Body of pancreas (tissue), 4 donors: ENCODE data around the gene ZNF670. TPM values are rescaled to one million over a fixed set of nuclear protein-coding genes. Genes with fewer than 3 reads are reported as not detected.

Source experiments
- ATAC-seq: fragments of 150-250 bp; one replicate; pipeline ENCODE4 v1.9.1; 2016
- DNase-seq, 4 donors: peaks; one replicate each; pipeline ENCODE4 v3.0.0-alpha.2; 2019
- H3K27ac ChIP-seq, 4 donors: fragments of 200-600 bp; sonication (generic); 1 replicate in 3 of 4; 2 replicates in 1 of 4; pipeline versions ENCODE4 v1.5.1 to v1.6.1; 2016 to 2019; ENCODE audit warnings: mild to moderate bottlenecking in 1 of 4, mixed read lengths in 1 of 4, moderate library complexity in 1 of 4
- H3K27me3 ChIP-seq, 2 donors: fragments of 200-600 bp; sonication (generic); one replicate each; pipeline ENCODE4 v1.6.0; 2016; ENCODE audit warnings: mild to moderate bottlenecking in 1 of 2
- H3K36me3 ChIP-seq, 2 donors: fragments of 200-600 bp; sonication (generic); replicated peaks in 1 of 2; 2 replicates each; pipeline ENCODE4 v1.5.1; 2016; ENCODE audit warnings: low read depth in 2 of 2; ENCODE audit not compliant: insufficient read depth in 1 of 2
- H3K4me1 ChIP-seq: fragments of 200-600 bp; sonication (generic); one replicate; pipeline ENCODE4 v1.6.0; 2016
- H3K4me3 ChIP-seq, 2 donors: fragments of 200-600 bp; sonication (generic); 1 replicate in 1 of 2; 2 replicates in 1 of 2; pipeline ENCODE4 v1.5.1; 2016 to 2019
- H3K9me3 ChIP-seq, 3 donors: fragments of 200-600 bp; sonication (generic); 1 replicate in 2 of 3; 2 replicates in 1 of 3; pipeline ENCODE4 v1.5.1; 2016
- POLR2A ChIP-seq, 3 donors: fragments of 450-650 bp; IDR thresholded peaks; one replicate each; pipeline ENCODE4 v1.6.1; 2016; ENCODE audit warnings: antibody characterized with exemption in 3 of 3, mild to moderate bottlenecking in 2 of 3
- WGBS, 2 donors: methylation state at CpG; one replicate each; pipeline ENCODE4 v1.1.5; 2017; 5-methylcytosine and 5-hydroxymethylcytosine counted together
- intact Hi-C: fragments of 100-400 bp; cut with DNase I; formaldehyde crosslinking; loops from one replicate; pipeline ENCODE4 v1.15.1; 2023
- total RNA-seq, 2 donors: library from RNA; depleted of rRNA; stranded (reverse); fragments of >200 nt; gene quantifications; one replicate each; pipeline ENCODE4 v1.1.0, GENCODE V29; 2016
- TF ChIP-seq, protein P1 (sequence below), 7 experiments: fragments of 450-650 bp in 4 of 7; fragments of 200-600 bp in 3 of 7; sonication (generic) in 3 of 7; IDR thresholded peaks; one replicate each; pipeline ENCODE4 v1.5.1; 2016 to 2019; ENCODE audit warnings: antibody characterized with exemption in 7 of 7

ZNF670 gene
- total RNA-seq, 2 donors from 2014 or later = 1.3 to 2.3 TPM

DNA sequence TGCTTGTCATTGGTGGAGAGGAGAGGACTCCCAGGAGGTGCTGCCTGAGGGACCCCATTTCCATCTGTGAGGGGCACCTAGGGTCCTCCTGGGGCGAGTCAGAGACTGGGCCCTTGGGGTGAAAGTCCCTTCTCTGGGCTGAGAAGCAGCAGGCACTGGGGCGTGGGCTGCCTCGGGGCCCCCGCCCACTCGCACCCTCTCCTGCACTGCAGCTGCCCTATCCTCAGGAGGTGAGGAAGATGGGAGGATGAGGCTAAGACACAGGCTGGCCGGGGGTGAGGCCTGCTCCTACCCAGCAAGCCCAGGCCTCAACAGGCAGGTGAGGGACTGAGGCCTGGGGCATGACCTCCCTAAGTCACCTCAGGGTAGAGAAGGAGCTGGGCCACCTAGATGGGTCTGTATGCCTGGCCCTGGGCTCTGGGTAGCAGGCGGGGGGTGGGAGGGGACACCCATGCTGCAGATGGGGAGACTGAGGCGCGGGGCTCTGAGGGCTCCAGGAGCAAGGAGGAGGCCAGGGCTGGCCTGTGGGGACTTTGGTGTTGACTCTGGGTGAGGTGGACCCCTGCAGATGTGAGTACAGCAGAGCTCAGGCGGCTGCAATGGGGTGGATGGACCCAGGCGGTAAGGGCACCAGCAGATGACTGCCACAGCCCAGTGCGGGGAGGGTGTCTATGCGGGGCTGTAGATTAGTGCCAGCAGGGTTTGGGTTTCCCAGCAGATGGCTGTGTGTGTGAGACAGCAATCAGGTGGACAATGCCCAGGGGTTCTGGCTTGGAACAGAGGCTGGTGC lies 35.9 kb upstream of the ZNF670 start:
- no peaks in the 10 kb centered on the region for H3K36me3 ChIP-seq
- intact Hi-C loops = no loop called here
- no peaks in the 10 kb centered on the region for H3K9me3 ChIP-seq
- ATAC-seq (no peak), DNase-seq (no peak)
- H3K27ac ChIP-seq = no peak overlapping the region
- no peaks in the 10 kb centered on the region for H3K27me3 ChIP-seq
- peaks cover 29% of the 10 kb centered on the region for H3K4me1 ChIP-seq
- 90 to 91% methylated on average over 12 to 13 of the region's 13 CpGs for WGBS, 2 donors
- H3K4me3 ChIP-seq = no peak overlapping the region
- no peak for TF ChIP-seq POLR2A (IDR thresholded peaks at IDR 0.05)
- TF ChIP-seq, protein P1, sequence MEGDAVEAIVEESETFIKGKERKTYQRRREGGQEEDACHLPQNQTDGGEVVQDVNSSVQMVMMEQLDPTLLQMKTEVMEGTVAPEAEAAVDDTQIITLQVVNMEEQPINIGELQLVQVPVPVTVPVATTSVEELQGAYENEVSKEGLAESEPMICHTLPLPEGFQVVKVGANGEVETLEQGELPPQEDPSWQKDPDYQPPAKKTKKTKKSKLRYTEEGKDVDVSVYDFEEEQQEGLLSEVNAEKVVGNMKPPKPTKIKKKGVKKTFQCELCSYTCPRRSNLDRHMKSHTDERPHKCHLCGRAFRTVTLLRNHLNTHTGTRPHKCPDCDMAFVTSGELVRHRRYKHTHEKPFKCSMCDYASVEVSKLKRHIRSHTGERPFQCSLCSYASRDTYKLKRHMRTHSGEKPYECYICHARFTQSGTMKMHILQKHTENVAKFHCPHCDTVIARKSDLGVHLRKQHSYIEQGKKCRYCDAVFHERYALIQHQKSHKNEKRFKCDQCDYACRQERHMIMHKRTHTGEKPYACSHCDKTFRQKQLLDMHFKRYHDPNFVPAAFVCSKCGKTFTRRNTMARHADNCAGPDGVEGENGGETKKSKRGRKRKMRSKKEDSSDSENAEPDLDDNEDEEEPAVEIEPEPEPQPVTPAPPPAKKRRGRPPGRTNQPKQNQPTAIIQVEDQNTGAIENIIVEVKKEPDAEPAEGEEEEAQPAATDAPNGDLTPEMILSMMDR (IDR thresholded peaks at IDR 0.05) = no peak

DNA sequence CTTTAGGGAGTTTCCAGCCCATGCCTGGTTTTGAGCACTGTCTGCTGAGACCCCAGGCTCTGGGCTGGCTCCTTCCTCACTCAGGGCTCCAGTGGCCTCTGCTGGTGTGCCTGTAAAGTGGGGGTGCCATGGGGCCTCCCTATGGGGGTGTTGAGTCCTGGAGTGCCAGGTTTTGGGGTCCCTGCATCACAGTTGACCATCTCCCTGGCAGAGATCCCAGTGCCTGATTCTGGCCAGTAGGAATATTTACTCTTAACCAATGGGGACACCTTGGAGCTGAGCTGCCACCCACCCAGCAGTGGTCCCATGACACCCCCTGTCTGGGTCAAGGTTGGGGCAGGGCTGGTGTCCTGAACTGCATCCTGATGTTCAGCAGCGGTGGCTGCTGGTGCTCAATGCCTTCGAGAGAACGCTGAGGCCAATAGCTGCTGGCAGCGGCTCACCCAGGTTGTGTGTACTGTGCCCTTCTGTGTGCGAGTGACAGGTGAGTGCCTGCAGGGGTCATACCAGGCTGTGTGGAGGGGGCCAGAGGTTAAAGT lies 35.2 kb upstream of the ZNF670 start:
- Histone ChIP-seq H3K27me3 (no peaks in the 10 kb centered on the region), H3K4me1 (peaks cover 29% of the 10 kb centered on the region), H3K4me3 (no peak overlapping the region), H3K27ac (peak overlapping the region in 2 of 4 donors; percentile 80 to 90), H3K9me3 (no peaks in the 10 kb centered on the region), H3K36me3 (no peaks in the 10 kb centered on the region)
- no peak for ATAC-seq
- intact Hi-C loops = no loop called here
- 92 to 93% methylated on average over 4 to 5 of the region's 5 CpGs for WGBS, 2 donors
- TF ChIP-seq, protein P1 (IDR thresholded peaks at IDR 0.05) = no peak
- TF ChIP-seq POLR2A (IDR thresholded peaks at IDR 0.05) = no peak
- DNase-seq = no peak

DNA sequence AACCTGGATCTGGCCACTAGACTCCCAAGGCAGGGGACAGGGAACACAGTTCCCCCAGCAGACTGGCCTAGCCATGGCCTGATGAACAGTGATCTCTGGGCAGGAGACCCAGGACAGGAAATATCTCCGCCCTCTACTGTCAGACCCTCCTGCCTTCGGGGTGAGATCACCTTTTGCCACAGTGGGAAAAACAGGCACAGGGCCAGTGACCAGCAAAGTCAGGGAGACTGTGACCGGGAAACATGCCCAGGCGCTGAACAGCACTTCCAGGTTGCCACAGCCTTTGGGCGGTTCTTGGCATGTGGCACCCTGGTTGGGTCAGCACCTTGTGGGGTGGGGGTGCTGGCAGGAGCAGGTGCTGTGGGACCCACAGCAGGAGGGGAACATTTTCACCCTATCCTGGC lies 34.5 kb upstream of the ZNF670 start:
- Histone ChIP-seq H3K27ac (peak overlapping the region; percentile 17 to 90 (median 75)), H3K9me3 (no peaks in the 10 kb centered on the region), H3K4me3 (no peak overlapping the region), H3K4me1 (peaks cover 29% of the 10 kb centered on the region), H3K27me3 (no peaks in the 10 kb centered on the region), H3K36me3 (no peaks in the 10 kb centered on the region)
- ATAC-seq (peak; percentile 52), DNase-seq (peak; percentile 57 to 80 (median 74))
- intact Hi-C loops = no loop called here
- WGBS, 2 donors = 42 to 47% methylated on average over 2 to 5 of the region's 5 CpGs
- peak in 2 of 3 donors; percentile 21 to 27 for TF ChIP-seq POLR2A (IDR thresholded peaks at IDR 0.05)
- TF ChIP-seq, protein P1 (IDR thresholded peaks at IDR 0.05) = no peak

DNA sequence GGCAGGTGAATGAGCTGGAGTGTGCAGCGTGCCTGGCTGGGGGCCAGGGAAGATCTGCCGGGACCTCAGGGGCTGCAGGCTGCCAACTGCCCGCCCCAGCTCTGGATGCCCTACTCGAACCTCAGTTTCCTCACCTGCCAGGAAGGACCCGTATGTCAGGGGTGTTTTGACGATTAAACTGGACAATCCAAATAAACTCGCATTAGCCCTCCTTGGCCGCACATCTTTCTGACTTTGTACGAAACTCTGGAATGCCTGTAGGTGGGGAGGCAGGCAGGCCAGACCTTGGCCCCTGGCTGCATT lies 33.8 kb upstream of the ZNF670 start:
- intact Hi-C loops = no loop called here
- ATAC-seq (no peak), DNase-seq (peak in 1 of 4 donors; percentile 41)
- no peak overlapping the region for H3K4me3 ChIP-seq
- 38 to 48% methylated on average over 6 to 9 of the region's 9 CpGs for WGBS, 2 donors
- H3K27me3 ChIP-seq = no peaks in the 10 kb centered on the region
- H3K36me3 ChIP-seq = no peaks in the 10 kb centered on the region
- peaks cover 29% of the 10 kb centered on the region for H3K4me1 ChIP-seq
- peak overlapping the region; percentile 70 to 90 (median 81) for H3K27ac ChIP-seq
- H3K9me3 ChIP-seq = no peaks in the 10 kb centered on the region
- TF ChIP-seq, protein P1 (IDR thresholded peaks at IDR 0.05) = no peak
- TF ChIP-seq POLR2A (IDR thresholded peaks at IDR 0.05) = no peak
